Measurements from ENCODE around the gene RUSF1. TPM values are rescaled to one million over a fixed set of nuclear protein-coding genes. Genes with fewer than 3 reads are reported as not detected.

The RUSF1 gene
- total and polyA plus RNA-seq, 12 donors, result 41.2 to 110 (median 65.3) TPM

DNA sequence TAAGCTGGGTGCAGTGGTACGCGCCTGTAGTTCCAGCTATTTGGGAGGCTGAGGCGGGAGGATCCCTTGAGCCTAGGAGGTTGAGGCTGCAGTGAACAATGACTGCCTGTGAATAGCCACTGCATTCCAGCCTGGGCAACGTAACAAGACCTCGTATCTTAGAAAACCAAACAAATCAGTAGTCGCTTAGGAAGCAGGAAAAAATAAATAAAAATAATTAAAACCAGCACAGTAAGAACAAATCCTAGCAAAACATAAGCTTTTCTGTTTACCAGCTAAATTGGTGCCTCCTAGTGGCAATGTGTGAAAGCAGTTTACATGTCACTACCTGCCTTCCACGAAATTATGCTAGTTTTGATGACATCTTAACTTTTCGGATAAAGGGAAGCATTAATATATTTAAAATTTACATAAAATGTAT, 47.6 kb downstream of the RUSF1 start:
- Histone ChIP-seq H3K36me3 (replicated peaks in 1 of 2) (peaks cover 0 to 38% of the 10 kb centered on the region in 2 donors), H3K9me3 (replicated peaks in 1 of 3) (no peaks in the 10 kb centered on the region), H3K27me3 (no peaks in the 10 kb centered on the region), H3K4me3 (peak overlapping the region in 1 of 4 donors; percentile 90), H3K4me1 (replicated peaks in 1 of 2) (peaks cover 24 to 37% of the 10 kb centered on the region in 2 donors), H3K27ac (peak overlapping the region in 4 of 5 donors; percentile 70 to 100 (median 98))
- peak in 2 of 7 donors; percentile 23 to 63 for DNase-seq
- 43 to 60% (median 55%) methylated on average over 8 of the region's 8 CpGs for WGBS, 4 donors
- TF ChIP-seq, protein P1, sequence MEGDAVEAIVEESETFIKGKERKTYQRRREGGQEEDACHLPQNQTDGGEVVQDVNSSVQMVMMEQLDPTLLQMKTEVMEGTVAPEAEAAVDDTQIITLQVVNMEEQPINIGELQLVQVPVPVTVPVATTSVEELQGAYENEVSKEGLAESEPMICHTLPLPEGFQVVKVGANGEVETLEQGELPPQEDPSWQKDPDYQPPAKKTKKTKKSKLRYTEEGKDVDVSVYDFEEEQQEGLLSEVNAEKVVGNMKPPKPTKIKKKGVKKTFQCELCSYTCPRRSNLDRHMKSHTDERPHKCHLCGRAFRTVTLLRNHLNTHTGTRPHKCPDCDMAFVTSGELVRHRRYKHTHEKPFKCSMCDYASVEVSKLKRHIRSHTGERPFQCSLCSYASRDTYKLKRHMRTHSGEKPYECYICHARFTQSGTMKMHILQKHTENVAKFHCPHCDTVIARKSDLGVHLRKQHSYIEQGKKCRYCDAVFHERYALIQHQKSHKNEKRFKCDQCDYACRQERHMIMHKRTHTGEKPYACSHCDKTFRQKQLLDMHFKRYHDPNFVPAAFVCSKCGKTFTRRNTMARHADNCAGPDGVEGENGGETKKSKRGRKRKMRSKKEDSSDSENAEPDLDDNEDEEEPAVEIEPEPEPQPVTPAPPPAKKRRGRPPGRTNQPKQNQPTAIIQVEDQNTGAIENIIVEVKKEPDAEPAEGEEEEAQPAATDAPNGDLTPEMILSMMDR (IDR thresholded peaks at IDR 0.05), result peak; percentile 39 to 59 (median 48)
- no peak for TF ChIP-seq POLR2A (IDR thresholded peaks at IDR 0.05)
- intact Hi-C loops (cut with DNase I), result no loop called here

DNA sequence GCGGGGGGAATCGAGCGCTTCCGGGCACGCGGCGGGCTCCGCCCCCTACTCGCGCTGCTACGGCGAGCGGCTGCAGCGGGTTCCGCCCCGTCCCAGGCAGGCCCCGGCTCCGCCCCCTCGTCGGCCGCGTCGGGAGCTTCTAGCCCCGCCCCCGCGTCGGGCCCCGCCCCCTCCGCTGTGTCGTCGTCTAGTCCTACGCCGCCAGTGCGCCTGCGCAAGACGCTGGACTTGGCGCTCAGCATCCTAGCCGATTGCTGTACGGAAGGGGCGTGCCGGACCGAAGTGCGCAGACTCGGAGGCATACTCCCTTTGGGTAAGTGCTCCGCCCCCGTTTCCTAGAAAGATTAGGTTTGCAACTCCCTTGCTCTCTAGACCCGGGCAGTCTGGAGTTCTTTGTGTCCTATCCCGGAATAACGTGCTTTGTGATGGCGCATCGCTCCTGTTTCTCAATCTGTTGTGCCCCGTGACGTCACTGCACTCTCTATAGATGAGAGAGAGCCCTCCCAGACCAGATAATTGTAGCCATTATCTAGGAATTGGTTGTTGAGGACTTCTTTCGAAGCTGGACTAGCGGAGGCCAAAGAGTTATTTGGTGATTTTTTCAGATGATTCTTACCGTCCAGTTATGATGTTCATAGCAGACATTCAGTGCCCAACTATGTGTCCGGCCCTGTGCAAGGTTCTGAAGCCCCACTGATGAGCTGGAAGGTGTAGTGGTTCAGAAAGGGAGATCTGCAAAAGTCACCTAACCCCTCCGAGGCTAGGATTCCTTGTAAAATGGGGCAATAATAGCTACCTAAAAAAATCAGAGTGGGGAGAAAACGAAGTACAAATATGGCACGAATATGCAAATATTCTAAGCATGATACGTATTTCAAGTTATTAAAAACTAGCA, 48.3 kb downstream of the RUSF1 start:
- Histone ChIP-seq H3K4me3 (peak overlapping the region in 3 of 4 donors; percentile 52 to 90 (median 77)), H3K27me3 (no peaks in the 10 kb centered on the region), H3K36me3 (replicated peaks in 1 of 2) (peaks cover 0 to 31% of the 10 kb centered on the region in 2 donors), H3K4me1 (replicated peaks in 1 of 2) (peaks cover 24 to 43% of the 10 kb centered on the region in 2 donors), H3K27ac (peak overlapping the region; percentile 96 to 100 (median 99)), H3K9me3 (replicated peaks in 1 of 3) (no peaks in the 10 kb centered on the region)
- TF ChIP-seq POLR2A (IDR thresholded peaks at IDR 0.05), result no peak
- TF ChIP-seq, protein P1 (IDR thresholded peaks at IDR 0.05), result peak in 1 of 6 experiments; percentile 16
- intact Hi-C loops (cut with DNase I), result no loop called here
- DNase-seq, result peak; percentile 100
- 3 to 10% (median 5%) methylated on average over 14 to 61 of the region's 61 CpGs for WGBS, 4 donors

DNA sequence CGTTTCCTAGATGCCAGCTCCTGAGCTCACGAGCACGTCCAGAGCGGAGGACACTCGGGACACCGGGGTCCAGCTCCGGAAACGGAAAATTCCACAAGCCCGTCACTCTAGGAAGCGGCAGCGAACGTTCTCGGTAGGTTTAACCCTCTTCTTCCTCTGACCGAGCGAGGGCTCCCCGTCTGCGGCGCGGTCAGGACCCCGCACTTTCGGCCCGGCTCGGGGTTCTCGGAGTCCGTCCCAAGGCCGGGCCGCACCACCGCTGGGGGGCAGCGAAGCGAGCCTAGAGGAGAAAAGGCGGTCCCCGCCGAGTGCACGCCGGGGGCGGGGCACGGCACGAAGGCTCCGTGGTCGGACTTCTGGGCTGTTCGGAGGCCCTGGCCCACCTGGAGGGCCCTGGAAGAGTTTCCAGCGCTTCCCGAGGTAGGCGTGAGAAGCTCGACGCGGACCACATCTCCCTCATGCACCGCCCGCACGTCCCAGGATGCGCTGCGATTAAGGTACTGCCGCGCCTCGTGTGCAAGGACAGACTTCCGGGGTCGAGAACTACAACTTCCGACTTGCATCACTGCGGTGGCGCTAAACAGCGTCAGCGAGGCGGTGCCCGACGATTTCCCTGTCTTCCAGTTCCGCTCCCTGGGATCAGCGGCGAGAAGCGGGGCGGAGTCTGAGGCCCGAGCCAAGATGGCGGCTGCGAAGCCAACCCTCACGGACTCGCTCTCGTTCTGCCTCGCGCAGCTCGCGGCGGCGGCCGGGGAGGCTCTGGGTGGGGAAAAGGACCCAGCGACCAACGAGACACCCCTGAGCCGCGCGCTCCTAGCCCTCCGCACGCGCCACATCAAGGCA, 49.1 kb downstream of the RUSF1 start, which contains the start of gene ARMC5:
ARMC5 (plus strand) TSS at position 658 of the 843 bp plus-strand sequence; CDS start at position 682, 24 bp downstream.
- peaks cover 29 to 49% of the 10 kb centered on the region in 2 donors for H3K4me1 ChIP-seq (replicated peaks in 1 of 2)
- H3K9me3 ChIP-seq (replicated peaks in 1 of 3), result no peaks in the 10 kb centered on the region
- TF ChIP-seq, protein P1 (IDR thresholded peaks at IDR 0.05), result peak; percentile 19 to 61 (median 44)
- TF ChIP-seq POLR2A (IDR thresholded peaks at IDR 0.05), result peak; percentile 70 to 81
- intact Hi-C loops (cut with DNase I), result no loop called here
- H3K27ac ChIP-seq, result peak within 1 kb of the TSS; percentile 96 to 100 (median 99)
- 0 to 1% (median 0%) methylated on average over 6 to 91 of the region's 91 CpGs for WGBS, 4 donors
- DNase-seq, result peak; percentile 97 to 99 (median 98)
- H3K36me3 ChIP-seq (replicated peaks in 1 of 2), result peaks cover 0 to 23% of the 10 kb centered on the region in 2 donors
- H3K4me3 ChIP-seq, result peak within 1 kb of the TSS; percentile 12 to 90 (median 64)
- H3K27me3 ChIP-seq, result no peaks in the 10 kb centered on the region

All from adrenal gland (tissue), 12 donors.